HEK293 (cell line): ENCODE results near the gene MITF.

Experiments used
- CTCF ChIA-PET: fragments of 350-600 bp; formaldehyde crosslinking; extraction: SDS; loops from one replicate; lab custom pipeline; 2021; ENCODE audit warnings: antibody characterized with exemption; lab: Yijun Ruan, JAX
- POLR2A ChIA-PET: fragments of 300-600 bp; formaldehyde crosslinking; extraction: SDS; loops from one replicate; lab custom pipeline; 2020; ENCODE audit warnings: antibody characterized with exemption, inconsistent platforms; lab: Yijun Ruan, JAX
- H3K27ac ChIP-seq: fragments of 200-500 bp; sonication (Bioruptor generic); 2 replicates; pipeline ENCODE4 v1.5.1; 2014; ENCODE audit warnings: low read depth, low read length, control low read depth, inconsistent platforms; ENCODE audit errors: extremely low read depth
- H3K36me3 ChIP-seq, 2 experiments: fragments of 200-500 bp in 1 of 2; sonication (Bioruptor generic) in 1 of 2; 1 replicate in 1 of 2; 2 replicates in 1 of 2; pipeline ENCODE4 v1.5.1; 2014 to 2017; ENCODE audit warnings: inconsistent platforms in 2 of 2, low read length in 2 of 2; ENCODE audit not compliant: control insufficient read depth in 2 of 2, insufficient read depth in 1 of 2
- H3K4me1 ChIP-seq: fragments of 200-500 bp; sonication (Bioruptor generic); 2 replicates; pipeline ENCODE4 v1.5.1; 2014; ENCODE audit warnings: mild to moderate bottlenecking, low read length, inconsistent platforms; ENCODE audit not compliant: control insufficient read depth, insufficient read depth
- H3K4me3 ChIP-seq: 2 replicates; pipeline ENCODE4 v1.5.1; 2011; ENCODE audit warnings: low read depth, mild to moderate bottlenecking, control low read depth, low read length, moderate library complexity
- H3K9me3 ChIP-seq: fragments of 200-500 bp; sonication (Bioruptor generic); 2 replicates; pipeline ENCODE4 v1.5.1; 2014; ENCODE audit warnings: low read depth, low read length, inconsistent platforms; ENCODE audit not compliant: control insufficient read depth, insufficient read depth
- FEZF1 ChIP-seq: fragments of 450-650 bp; formaldehyde crosslinking; IDR thresholded peaks from 2 replicates; pipeline ENCODE4 v1.5.1; 2016; ENCODE audit warnings: missing biosample characterization, missing genetic modification characterization
- SETDB1 ChIP-seq: IDR thresholded peaks from one replicate; pipeline ENCODE4 v1.6.1; 2017; ENCODE audit warnings: mild to moderate bottlenecking, low read length, moderate library complexity, mixed read lengths; ENCODE audit not compliant: insufficient read length
- TCF7L2 ChIP-seq: IDR thresholded peaks from 2 replicates; pipeline ENCODE4 v1.6.1; 2011; ENCODE audit warnings: low read depth, mild to moderate bottlenecking, inconsistent platforms, low read length, moderate library complexity, borderline replicate concordance
- ZNF2 ChIP-seq: fragments of 450-650 bp; formaldehyde crosslinking; IDR thresholded peaks from 2 replicates; pipeline ENCODE4 v1.5.1; 2016; ENCODE audit warnings: missing biosample characterization, missing genetic modification characterization
- ZNF211 ChIP-seq: fragments of 450-650 bp; formaldehyde crosslinking; IDR thresholded peaks from 2 replicates; pipeline ENCODE4 v1.5.1; 2016; ENCODE audit warnings: low read depth, missing biosample characterization, missing genetic modification characterization
- ZNF23 ChIP-seq: fragments of 450-650 bp; formaldehyde crosslinking; IDR thresholded peaks from 2 replicates; pipeline ENCODE4 v1.5.1; 2016; ENCODE audit warnings: missing biosample characterization, missing genetic modification characterization, borderline replicate concordance
- ZNF24 ChIP-seq: fragments of 450-650 bp; formaldehyde crosslinking; IDR thresholded peaks from 2 replicates; pipeline ENCODE4 v1.5.1; 2016; ENCODE audit warnings: missing biosample characterization, missing genetic modification characterization
- ZNF266 ChIP-seq: fragments of 450-650 bp; formaldehyde crosslinking; IDR thresholded peaks from 2 replicates; pipeline ENCODE4 v1.5.1; 2016; ENCODE audit warnings: missing biosample characterization, missing genetic modification characterization, low read depth
- ZNF335 ChIP-seq: fragments of 450-650 bp; formaldehyde crosslinking; conservative IDR thresholded peaks from 2 replicates; pipeline ENCODE4 v1.5.1; 2016; ENCODE audit warnings: missing biosample characterization, missing genetic modification characterization
- ZNF423 ChIP-seq: fragments of 450-650 bp; formaldehyde crosslinking; IDR thresholded peaks from 2 replicates; pipeline ENCODE4 v1.5.1; 2016; ENCODE audit warnings: missing biosample characterization, missing genetic modification characterization
- ZNF473 ChIP-seq: fragments of 450-650 bp; formaldehyde crosslinking; IDR thresholded peaks from 2 replicates; pipeline ENCODE4 v1.5.1; 2017; ENCODE audit warnings: missing biosample characterization, missing genetic modification characterization
- ZNF791 ChIP-seq: fragments of 450-650 bp; formaldehyde crosslinking; IDR thresholded peaks from 2 replicates; pipeline ENCODE4 v1.5.1; 2016; ENCODE audit warnings: missing biosample characterization, missing genetic modification characterization
- ZSCAN23 ChIP-seq: fragments of 450-650 bp; formaldehyde crosslinking; IDR thresholded peaks from 2 replicates; pipeline ENCODE4 v1.5.1; 2016; ENCODE audit warnings: missing biosample characterization, missing genetic modification characterization
- TF ChIP-seq, protein P1 (sequence below): fragments of 450-650 bp; formaldehyde crosslinking; IDR thresholded peaks from 2 replicates; pipeline ENCODE4 v1.5.1; 2016; ENCODE audit warnings: missing biosample characterization, missing genetic modification characterization, low read depth
- TF ChIP-seq, protein P2 (sequence below): fragments of 450-650 bp; formaldehyde crosslinking; IDR thresholded peaks from 2 replicates; pipeline ENCODE4 v1.5.1; 2016; ENCODE audit warnings: missing biosample characterization, missing genetic modification characterization
- TF ChIP-seq, protein P3 (sequence below): fragments of 450-650 bp; formaldehyde crosslinking; IDR thresholded peaks from 2 replicates; pipeline ENCODE4 v1.5.1; 2016; ENCODE audit warnings: missing biosample characterization, missing genetic modification characterization
- TF ChIP-seq, protein P4 (sequence below): fragments of 450-650 bp; formaldehyde crosslinking; IDR thresholded peaks from 2 replicates; pipeline ENCODE4; 2016; ENCODE audit warnings: missing biosample characterization, missing genetic modification characterization
- TF ChIP-seq, protein P5 (sequence below): fragments of 450-650 bp; formaldehyde crosslinking; IDR thresholded peaks from 2 replicates; pipeline ENCODE4 v1.5.1; 2017; ENCODE audit warnings: missing biosample characterization, mild to moderate bottlenecking, missing genetic modification characterization, moderate library complexity

MITF gene

GRCh38 chr3:69861556-69861955 lies 122.3 kb downstream of the MITF start:
- Histone ChIP-seq H3K4me3 (no peak overlapping the region), H3K9me3 (no peaks in the 10 kb centered on the region), H3K4me1 (no peaks in the 10 kb centered on the region), H3K36me3 (no peaks in the 10 kb centered on the region), H3K27ac (no peak overlapping the region)
- no peak for TF ChIP-seq SETDB1
- TF ChIP-seq, protein P1, sequence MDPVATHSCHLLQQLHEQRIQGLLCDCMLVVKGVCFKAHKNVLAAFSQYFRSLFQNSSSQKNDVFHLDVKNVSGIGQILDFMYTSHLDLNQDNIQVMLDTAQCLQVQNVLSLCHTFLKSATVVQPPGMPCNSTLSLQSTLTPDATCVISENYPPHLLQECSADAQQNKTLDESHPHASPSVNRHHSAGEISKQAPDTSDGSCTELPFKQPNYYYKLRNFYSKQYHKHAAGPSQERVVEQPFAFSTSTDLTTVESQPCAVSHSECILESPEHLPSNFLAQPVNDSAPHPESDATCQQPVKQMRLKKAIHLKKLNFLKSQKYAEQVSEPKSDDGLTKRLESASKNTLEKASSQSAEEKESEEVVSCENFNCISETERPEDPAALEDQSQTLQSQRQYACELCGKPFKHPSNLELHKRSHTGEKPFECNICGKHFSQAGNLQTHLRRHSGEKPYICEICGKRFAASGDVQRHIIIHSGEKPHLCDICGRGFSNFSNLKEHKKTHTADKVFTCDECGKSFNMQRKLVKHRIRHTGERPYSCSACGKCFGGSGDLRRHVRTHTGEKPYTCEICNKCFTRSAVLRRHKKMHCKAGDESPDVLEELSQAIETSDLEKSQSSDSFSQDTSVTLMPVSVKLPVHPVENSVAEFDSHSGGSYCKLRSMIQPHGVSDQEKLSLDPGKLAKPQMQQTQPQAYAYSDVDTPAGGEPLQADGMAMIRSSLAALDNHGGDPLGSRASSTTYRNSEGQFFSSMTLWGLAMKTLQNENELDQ (tag by site-specific recombination), result no peak
- TF ChIP-seq, protein P2, sequence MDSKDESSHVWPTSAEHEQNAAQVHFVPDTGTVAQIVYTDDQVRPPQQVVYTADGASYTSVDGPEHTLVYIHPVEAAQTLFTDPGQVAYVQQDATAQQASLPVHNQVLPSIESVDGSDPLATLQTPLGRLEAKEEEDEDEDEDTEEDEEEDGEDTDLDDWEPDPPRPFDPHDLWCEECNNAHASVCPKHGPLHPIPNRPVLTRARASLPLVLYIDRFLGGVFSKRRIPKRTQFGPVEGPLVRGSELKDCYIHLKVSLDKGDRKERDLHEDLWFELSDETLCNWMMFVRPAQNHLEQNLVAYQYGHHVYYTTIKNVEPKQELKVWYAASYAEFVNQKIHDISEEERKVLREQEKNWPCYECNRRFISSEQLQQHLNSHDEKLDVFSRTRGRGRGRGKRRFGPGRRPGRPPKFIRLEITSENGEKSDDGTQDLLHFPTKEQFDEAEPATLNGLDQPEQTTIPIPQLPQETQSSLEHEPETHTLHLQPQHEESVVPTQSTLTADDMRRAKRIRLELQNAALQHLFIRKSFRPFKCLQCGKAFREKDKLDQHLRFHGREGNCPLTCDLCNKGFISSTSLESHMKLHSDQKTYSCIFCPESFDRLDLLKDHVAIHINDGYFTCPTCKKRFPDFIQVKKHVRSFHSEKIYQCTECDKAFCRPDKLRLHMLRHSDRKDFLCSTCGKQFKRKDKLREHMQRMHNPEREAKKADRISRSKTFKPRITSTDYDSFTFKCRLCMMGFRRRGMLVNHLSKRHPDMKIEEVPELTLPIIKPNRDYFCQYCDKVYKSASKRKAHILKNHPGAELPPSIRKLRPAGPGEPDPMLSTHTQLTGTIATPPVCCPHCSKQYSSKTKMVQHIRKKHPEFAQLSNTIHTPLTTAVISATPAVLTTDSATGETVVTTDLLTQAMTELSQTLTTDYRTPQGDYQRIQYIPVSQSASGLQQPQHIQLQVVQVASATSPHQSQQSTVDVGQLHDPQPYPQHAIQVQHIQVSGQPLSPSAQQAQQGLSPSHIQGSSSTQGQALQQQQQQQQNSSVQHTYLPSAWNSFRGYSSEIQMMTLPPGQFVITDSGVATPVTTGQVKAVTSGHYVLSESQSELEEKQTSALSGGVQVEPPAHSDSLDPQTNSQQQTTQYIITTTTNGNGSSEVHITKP (tag by site-specific recombination), result no peak
- TF ChIP-seq, protein P3, sequence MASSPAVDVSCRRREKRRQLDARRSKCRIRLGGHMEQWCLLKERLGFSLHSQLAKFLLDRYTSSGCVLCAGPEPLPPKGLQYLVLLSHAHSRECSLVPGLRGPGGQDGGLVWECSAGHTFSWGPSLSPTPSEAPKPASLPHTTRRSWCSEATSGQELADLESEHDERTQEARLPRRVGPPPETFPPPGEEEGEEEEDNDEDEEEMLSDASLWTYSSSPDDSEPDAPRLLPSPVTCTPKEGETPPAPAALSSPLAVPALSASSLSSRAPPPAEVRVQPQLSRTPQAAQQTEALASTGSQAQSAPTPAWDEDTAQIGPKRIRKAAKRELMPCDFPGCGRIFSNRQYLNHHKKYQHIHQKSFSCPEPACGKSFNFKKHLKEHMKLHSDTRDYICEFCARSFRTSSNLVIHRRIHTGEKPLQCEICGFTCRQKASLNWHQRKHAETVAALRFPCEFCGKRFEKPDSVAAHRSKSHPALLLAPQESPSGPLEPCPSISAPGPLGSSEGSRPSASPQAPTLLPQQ (tag by site-specific recombination), result no peak
- TF ChIP-seq TCF7L2, result no peak
- TF ChIP-seq ZNF473 (tag by site-specific recombination), result no peak
- no peak for TF ChIP-seq ZNF23 (tag by site-specific recombination)
- no peak for TF ChIP-seq ZNF266 (tag by site-specific recombination)
- CTCF ChIA-PET, result no interaction called here
- POLR2A ChIA-PET, result interaction anchor here (0.6 kb wide), 1 partner anchor 27 kb away, joined by 5 read pairs; no protein-coding TSS in a partner anchor

DNA sequence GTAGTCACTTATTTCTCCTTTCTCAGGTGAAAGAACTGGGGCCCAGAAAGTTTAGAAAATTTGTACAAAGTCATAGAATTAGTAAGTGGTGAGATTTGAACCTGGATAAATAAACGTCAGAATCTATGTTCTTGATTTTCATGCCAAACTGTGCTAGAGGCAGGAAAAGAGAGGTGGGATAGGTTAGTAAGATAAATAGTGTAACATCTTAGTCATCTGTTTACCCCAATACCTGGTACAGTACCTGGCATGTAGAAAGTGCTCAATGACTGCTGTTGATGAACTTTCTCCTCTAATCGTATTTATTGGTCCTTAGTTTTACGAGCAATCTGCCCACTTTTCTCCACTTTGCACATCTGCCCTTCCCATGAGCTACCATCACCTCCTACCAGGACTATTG lies 124.9 kb downstream of the MITF start:
- POLR2A ChIA-PET, result no interaction called here
- Histone ChIP-seq H3K9me3 (no peaks in the 10 kb centered on the region), H3K4me3 (no peak overlapping the region), H3K27ac (no peak overlapping the region), H3K36me3 (no peaks in the 10 kb centered on the region), H3K4me1 (0 out of 2 replicates have a peak, but pooled peaks cover 3% of the 10 kb centered on the region)
- TF ChIP-seq ZNF335 (tag by site-specific recombination), result no peak
- CTCF ChIA-PET, result interaction anchor here (1.1 kb wide), 1 partner anchor 23 kb away, joined by 3 read pairs; no protein-coding TSS in a partner anchor

- POLR2A ChIA-PET, result no interaction called here
- Histone ChIP-seq H3K36me3 (no peaks in the 10 kb centered on the region), H3K4me1 (0 out of 2 replicates have a peak, but pooled peaks cover 3% of the 10 kb centered on the region)
- TF ChIP-seq ZNF211 (no peak), ZSCAN23 (tag by site-specific recombination) (no peak), FEZF1 (tag by site-specific recombination) (no peak), ZNF423 (tag by site-specific recombination) (no peak), ZNF2 (tag by site-specific recombination) (no peak), ZNF24 (tag by site-specific recombination) (no peak), ZNF791 (no peak)
- TF ChIP-seq, protein P1 (tag by site-specific recombination), result no peak
- TF ChIP-seq, protein P4, sequence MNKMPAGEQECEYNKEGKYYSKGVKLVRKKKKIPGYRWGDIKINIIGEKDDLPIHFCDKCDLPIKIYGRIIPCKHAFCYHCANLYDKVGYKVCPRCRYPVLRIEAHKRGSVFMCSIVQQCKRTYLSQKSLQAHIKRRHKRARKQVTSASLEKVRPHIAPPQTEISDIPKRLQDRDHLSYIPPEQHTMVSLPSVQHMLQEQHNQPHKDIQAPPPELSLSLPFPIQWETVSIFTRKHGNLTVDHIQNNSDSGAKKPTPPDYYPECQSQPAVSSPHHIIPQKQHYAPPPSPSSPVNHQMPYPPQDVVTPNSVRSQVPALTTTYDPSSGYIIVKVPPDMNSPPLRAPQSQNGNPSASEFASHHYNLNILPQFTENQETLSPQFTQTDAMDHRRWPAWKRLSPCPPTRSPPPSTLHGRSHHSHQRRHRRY, result no peak
- TF ChIP-seq, protein P5, sequence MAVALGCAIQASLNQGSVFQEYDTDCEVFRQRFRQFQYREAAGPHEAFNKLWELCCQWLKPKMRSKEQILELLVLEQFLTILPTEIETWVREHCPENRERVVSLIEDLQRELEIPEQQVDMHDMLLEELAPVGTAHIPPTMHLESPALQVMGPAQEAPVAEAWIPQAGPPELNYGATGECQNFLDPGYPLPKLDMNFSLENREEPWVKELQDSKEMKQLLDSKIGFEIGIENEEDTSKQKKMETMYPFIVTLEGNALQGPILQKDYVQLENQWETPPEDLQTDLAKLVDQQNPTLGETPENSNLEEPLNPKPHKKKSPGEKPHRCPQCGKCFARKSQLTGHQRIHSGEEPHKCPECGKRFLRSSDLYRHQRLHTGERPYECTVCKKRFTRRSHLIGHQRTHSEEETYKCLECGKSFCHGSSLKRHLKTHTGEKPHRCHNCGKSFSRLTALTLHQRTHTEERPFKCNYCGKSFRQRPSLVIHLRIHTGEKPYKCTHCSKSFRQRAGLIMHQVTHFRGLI (tag by site-specific recombination), result no peak
Measured at GRCh38 chr3:69864766-69865165, 125.5 kb downstream of the MITF start.

More at GRCh38 chr3:69864766-69865165, 125.5 kb downstream of the MITF start:
- Histone ChIP-seq H3K9me3 (no peaks in the 10 kb centered on the region), H3K4me3 (no peak overlapping the region), H3K27ac (no peak overlapping the region)
- CTCF ChIA-PET, result no interaction called here
